GM18502 (cell line): Measurements from ENCODE around the gene ANGPTL4.

Experiments used
- ATAC-seq: cut with Tn5 transposase; IDR thresholded peaks from one replicate; pipeline ENCODE4 v1.9.1; 2021; ENCODE audit warnings: mild to moderate bottlenecking; ENCODE audit not compliant: unreplicated experiment, poor library complexity

Gene ANGPTL4

DNA sequence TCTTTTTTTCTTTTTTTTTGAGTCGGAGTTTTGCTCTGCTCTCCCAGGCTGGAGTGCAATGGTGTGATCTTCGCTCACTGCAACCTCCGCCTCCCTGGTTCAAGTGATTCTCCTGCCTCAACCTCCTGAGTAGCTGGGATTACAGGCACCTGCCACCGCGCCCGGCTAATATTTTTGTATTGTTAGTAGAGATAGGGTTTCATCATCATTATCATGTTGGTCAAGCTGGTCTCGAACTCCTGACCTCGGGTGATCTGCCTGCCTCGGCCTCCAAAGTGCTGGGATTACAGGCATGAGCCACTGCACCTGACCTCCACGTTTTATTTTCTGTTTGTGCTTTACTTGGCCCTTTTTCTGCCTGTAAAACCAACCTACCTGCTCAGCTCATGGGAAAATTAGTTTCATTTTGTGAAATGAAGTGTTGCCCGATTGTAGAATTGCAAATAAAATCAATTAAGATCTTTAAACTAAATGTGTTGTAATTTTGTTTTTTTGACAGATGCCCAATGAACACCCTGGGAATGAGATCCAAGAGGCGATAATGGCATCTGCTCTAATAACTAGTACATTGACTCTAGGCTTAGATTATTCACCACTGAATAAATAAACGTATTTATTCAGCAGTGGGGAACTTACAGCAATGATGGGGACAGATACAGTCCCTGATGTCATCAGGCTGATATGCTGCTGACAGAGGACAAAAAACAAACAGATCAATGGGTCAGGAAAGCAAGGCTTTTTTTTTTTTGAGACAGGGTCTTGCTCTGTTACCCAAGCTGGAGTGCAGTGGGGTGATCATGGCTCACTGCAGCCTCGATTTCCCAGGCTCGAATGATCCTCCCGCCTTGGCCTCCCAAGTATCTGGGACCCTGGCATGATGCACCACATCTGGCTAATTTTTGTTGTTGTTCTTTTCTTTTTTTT is 24.0 kb downstream of the ANGPTL4 start:
- no peak for ATAC-seq

DNA sequence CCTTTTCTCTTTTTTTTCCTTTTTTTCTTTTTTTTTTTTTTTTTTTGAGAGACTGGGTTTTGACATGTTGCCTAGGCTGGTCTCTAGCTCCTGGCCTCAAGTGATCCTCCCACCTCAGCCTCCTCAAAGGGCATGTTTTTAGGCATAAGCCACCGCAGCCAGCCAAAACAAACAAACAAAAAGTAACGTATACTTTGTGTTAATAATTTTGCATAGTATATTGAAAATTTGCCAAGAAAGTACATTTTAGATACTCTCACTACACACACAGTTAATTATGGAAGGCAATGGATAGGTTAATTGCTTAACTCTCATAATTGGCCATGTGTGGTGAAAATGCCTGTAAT is 24.6 kb downstream of the ANGPTL4 start:
- no peak for ATAC-seq

DNA sequence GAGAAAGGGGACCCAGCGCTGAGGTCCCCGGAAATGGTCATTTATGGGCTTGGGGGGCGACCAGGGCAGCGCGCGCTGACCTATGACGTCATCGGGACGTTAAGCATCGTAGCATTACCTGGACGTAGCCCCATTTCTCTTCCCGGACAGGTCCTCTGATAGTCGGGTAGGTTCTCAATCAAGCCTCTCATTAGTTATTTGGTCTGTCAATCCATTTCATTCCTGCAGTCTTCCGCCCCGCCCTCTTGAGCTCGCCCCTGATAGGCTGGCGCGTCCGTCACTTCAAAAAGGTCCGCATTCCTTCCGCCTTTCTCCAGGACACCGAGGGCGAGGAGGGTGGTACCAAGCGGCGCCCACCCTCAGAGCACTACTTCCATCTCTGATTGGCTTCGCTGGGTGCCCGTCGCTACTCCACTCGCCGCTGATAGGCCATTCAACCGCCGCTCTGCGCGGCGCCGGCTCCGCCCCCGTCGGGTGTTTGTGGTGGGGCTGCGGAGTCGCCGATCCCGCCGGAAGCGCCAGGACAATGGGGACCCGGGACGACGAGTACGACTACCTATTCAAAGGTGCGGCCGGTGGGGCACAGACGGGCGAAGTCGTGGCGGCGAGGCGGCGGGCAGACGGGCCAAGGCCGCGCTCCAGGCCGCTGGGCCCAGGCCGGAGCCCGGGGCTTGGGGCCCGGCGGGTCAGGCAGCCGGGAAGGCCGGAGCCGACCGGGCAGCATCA is 26.1 kb downstream of the ANGPTL4 start, which contains the start of gene RAB11B:
Gene RAB11B (plus strand): TSS at position 470 of the 726 bp plus-strand sequence. CDS start 57 bp downstream, at position 527.
- peak; percentile 91 for ATAC-seq

DNA sequence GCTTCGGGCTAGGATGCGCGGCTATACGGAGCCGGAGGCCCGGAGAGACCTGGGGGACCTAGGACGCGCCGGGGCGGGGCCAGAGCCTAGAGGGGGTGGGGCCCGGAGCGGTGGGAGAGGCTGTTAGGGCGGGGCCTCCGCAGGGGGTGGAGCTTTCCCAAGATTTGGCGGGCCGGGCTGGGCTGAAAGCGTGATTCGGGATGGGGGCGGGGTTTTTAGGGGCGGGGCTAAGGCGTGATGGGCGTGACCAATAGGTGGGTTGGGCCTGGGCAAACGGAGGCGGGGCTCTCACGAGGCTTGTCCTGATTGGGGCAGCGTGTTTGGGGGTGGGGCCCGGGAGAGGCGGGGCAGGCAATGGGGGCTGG is 26.6 kb downstream of the ANGPTL4 start:
- peak; percentile 40 for ATAC-seq

DNA sequence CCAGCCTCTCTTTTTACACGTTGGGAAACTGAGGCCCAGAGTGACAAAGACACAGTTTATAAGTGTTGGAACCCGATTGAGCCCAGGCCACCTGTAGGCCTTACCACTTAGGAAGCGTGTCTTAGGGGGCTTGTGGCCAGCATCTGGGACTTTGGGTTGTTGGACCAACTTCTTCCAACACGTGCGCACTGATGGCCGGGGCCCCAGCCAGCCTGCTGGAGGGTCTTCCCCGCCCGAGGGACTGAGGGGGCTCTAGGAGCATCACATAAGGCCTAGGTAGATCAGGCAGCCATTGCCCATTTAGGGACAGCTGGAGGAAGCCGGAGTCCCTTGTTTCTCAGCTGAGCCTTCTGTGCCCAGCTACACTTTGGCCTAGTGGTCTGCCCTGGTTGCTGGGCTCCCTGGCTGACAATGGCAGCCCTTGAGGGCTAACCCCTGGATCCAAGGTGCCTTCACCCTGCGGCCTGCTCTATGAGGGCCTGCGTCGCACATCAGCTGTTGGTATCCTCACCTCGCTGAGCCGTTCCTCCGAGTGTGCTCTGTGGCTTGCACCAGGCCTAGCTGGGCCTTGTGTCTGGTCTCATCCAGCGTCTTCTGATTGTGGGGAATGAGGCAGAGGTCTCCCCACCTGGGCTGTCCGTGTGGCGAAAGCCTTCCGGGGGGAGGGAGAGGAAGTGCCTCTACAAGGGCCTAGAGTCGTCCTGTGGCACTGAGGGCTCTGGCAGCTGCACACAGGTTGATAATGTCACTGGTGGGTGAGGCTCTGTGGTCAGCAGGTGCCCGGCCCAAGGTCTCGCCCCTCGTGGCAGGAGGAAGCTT is 27.5 kb downstream of the ANGPTL4 start:
- ATAC-seq, result no peak

DNA sequence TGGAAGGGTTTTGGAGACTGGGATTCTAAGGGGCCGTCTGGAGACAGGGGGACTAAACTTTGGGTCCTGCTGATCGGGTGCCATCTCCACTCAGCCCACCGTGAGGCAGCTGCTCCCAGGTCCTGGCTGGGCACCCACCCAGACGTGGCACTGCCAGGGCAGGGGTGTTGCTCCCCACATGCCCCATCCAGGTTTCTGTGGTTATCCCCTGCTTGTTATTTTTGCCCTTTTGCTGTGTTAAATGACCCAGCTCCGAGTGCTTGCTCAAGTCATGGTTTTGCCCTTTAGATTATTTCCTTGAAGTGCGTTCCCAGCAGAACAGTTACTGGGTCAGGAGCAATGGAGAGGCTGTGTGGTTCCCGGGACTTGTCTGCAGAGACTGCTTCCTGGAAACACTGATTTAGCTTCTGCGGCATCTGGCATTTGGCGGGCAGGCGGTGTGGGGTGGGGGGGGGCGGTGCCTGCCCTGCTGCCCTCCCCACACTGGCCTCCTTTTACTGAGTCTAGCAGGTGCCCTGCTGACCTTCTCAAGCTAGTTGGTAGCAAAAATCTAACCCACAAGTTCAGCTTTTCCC is 28.1 kb downstream of the ANGPTL4 start:
- ATAC-seq, result no peak

DNA sequence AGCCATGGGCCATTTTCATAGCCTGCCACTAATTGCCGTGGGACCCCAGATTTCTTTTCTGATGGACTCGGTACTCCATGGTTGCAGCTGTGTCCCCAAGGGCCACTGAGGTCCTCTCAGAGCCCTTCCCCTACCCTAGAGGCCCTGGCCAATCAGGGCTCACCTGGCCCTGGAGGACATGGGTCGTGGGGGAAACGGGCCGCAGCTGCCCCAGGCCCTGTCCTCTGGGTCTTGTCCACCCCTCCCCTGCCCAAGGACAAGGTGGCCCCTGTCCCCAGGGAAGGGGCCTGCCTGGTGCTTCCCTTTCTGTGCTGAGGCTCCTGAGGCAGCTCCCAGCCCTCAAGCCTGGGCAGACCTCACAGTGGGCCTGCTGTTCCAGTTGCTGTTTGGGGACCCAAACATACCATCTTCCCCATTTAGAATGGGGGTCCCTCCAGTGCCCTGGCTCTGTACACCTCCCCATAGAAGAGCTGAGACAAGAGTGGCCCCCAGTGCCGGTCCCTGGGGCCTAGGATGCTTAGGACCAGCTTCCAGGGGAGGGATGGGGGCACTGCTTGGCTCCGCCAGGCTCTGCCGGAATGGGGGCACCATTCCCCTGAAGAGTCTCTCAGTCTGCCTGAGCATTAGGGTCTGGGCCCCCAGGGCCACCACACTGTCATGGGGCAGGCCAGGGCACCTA is 29.4 kb downstream of the ANGPTL4 start:
- ATAC-seq, result no peak

DNA sequence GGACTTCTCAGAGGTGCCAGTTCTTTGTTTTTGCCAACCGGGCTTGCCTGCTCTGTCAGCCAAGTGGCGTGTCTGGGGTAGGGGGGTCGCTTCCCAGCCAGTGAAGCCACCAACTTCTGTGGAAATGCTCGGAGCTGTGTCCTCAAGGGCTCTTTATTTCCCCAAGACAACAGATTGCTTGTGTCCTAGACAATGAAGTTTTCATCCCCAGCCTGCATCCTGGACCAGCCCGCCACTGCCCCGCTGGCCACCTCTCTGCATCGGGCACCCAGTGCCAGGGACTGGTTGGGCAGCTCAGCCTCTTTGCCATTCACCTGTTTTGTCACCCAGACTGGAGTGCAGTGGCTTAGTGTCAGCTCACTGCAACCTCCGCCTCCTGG is 29.9 kb downstream of the ANGPTL4 start:
- ATAC-seq, result no peak

DNA sequence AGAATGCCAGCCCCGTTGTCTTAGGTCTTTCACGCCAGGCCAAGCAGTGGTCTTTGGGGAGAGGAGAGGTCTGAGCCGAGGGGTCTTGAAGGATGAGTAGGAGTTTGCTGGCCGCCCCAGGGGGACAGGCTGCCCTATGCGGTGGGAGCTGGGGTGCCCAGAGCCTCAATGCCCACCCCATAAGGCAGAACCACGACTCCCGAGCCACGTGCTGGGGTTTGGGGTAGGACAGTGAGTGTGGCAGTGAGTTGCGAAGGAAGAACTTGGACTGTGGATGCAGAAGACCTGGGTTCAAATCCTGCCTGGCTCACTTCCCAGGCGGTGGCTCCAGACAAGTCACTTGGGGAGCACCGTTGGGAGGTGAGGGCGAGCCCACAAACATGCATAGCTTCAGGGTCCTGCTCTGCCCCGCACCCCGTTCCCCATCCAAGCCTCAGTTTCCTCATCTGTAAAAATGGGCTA is 31.7 kb downstream of the ANGPTL4 start:
- no peak for ATAC-seq

DNA sequence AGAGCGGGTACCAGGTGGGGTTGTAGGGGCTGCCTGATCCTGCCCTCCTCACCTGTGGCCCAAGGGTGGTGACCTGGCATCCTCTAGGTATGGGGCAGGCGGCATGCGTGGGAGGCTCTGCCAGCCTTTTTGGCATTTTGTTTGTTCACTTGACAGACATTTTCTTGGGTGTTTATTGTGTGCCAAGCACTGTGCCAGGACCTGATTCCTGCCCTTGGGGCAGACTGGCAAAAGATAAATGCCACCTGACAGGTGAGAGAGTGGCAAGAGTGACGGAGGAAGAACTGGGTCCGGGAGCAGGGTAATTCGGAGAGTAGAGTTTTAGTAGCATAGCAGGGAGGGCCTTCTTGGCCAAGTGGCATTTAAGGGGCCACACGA is 32.2 kb downstream of the ANGPTL4 start:
- no peak for ATAC-seq

DNA sequence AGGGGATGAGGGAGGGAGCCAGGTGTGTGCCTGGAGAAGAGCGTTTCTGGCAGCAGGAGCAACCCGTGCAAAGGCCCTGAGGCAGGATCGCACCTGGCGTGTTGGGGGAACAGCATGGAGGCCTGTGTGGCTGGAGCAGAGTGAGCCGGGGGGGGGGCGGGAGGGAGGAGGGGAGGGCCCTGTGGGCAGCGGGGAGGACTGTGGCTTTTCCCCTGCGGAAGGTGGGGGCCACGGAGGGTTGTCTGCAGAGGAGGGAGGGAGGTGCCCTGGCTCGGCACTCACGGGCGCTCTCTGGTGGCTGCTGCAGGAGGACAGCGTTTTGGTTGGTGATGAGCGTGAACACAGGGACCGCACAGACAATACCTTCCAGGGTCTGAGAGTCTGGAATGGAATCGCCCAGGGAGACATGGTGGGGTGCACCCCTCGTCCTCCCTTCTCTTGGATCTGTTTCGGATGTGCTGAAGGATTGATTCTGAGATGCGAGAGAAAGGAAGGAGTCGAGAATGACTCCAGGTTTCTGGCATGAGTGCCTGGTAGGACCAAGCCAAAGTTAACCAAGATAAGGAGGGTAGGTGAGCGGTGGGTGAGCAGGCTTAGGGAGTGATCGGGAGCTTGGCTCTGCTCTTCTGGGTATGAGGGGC is 32.7 kb downstream of the ANGPTL4 start:
- no peak for ATAC-seq

DNA sequence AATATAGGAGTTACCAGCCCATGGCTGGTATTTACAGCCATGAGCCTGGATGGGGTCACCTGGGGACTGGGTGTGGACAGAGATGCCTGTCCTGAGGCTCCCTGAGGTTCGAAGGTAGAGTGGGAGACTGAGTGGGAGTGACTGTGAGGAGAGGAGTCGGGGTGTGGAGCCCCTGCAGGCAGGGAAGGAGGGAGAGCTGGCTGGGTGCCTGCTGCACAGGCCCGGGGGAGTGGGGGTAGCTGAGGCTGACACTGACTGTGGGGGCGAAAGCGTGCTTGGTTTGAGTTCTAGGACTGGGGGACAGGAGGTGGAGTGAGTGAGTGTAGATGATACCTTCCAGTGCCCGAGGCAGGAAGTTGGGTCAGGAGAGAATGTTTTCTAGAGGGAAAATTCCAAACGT is 33.3 kb downstream of the ANGPTL4 start:
- ATAC-seq, result no peak

DNA sequence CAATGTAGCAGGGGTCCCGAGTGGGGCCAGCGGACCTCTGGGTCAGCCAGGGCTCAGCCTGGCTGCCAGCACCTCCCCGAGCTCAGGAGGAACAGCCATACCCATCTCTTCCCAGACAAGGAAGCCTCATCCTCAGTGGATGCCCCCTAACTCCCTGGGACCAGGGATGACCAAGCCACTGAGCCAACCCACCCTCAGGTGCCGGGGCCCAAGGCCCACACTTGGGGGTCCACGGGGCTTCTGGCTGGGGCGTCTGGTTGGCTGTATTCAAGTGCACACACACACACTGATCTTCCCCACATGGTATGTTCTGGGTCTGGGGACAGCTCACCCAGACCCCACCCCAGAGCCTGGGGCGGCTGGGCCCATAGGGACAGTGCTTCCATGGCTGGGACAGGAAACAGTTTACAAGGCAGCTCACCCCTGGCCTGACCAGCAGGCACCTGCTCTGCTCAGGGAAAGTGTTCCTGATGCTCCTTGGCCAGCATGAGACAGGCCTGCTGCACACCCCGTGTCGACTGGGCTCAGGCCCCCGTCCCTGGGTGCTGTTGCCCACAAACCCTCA is 33.9 kb downstream of the ANGPTL4 start:
- no peak for ATAC-seq

DNA sequence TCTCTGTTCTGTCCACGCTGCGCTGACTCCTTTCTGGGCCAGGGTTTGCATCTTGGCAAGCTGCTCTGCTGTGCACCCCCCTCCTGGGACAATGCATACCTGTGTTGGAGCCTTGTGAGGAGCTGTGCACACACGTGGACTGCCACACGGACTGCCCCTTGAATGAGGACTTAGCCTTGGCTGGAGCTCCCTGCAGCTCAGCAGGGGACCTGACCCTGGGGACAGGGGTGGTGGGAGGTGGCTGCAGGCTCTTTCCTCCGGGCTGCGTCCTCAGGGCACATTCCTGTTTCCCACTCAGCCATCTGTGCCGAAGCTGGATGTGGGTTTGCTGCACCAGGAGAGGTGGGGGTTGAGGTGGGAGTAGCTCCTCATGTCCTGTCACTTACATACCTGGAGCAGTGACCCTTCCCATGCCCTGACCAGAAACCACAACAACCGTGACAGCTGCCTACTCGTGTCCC is 34.4 kb downstream of the ANGPTL4 start:
- no peak for ATAC-seq

DNA sequence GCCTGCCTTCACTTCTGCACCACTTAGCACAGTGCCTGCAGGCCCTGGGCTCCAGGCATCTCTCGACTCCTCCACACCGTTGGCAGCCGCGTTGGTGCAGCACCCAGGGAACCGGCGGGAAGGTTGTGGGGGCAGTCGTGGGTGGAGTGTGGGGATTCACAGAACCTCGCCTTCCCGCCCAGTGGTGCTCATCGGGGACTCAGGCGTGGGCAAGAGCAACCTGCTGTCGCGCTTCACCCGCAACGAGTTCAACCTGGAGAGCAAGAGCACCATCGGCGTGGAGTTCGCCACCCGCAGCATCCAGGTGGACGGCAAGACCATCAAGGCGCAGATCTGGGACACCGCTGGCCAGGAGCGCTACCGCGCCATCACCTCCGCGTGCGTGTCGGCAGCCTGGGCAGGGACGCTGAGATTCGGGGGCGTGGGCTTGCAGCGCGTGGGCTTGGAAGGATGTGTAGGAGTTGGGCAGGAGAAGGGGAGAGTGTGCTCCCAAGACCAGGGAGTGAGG is 35.8 kb downstream of the ANGPTL4 start:
- no peak for ATAC-seq

DNA sequence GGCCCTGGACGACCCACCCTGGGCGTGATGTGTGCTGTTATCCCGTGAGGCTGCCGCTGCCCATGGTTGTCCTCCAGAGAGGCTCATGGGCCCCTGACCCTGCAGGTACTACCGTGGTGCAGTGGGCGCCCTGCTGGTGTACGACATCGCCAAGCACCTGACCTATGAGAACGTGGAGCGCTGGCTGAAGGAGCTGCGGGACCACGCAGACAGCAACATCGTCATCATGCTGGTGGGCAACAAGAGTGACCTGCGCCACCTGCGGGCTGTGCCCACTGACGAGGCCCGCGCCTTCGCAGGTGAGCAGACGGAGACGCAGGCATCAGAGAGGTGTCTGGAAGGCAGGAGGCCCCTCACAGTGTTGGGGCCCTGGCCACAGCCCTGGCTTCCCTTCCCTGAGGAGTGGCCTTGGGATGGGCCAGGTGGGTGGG is 38.0 kb downstream of the ANGPTL4 start:
- no peak for ATAC-seq

DNA sequence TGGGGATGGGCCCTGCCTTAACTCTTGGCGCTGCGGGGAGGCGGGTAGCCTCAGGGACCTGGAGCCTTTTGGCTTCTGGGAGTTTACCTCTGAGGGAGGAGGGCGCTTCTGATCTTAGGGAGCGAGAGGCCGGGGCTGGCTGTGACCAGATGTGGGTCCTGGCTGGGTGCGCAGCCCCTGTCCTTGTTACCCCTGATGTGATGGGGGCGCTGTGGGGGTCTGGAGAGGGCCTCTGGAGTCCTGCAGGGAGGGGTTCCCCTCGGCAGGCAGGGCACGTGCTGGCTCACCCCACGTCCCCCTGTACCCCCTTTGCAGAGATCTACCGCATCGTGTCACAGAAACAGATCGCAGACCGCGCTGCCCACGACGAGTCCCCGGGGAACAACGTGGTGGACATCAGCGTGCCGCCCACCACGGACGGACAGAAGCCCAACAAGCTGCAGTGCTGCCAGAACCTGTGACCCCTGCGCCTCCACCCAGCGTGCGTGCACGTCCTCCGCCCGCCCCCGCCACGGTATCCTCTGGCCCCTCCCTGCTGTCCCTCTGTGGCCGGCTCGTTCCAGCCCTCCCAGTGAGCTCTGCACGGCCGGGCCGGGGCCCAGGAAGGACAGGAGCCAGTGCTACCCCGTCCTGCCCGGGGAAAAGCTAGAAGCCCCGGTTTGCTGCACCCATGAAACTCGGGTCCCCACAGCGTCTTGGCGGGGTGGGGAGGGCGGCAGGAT is 39.3 kb downstream of the ANGPTL4 start:
- no peak for ATAC-seq

DNA sequence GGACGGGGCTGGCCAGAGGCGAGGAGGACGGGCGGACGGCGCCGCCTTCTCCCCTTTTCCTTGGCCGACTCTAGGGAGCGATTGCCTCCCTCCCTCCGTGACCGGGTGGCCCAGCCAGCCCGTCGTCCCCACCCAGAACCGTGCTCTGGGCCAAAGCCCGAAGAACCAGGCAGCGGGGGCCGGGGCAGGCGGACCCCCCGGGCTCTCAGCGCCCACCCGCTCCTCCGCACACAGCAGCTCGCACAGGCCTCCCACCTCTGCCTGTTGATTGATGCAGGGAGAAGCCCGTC is 39.8 kb downstream of the ANGPTL4 start:
- no peak for ATAC-seq
